SK-N-SH treated with all-trans-retinoic acid at 6 μM for 48 hours (cell line): ENCODE measurements around the gene DMP1.

Source experiments
- ARNTL ChIP-seq: fragments of 450-650 bp; formaldehyde crosslinking; IDR thresholded peaks from 2 replicates; pipeline ENCODE4 v1.5.0; 2020; ENCODE audit warnings: low read depth, mild to moderate bottlenecking, moderate library complexity, borderline replicate concordance
- GLIS3 ChIP-seq: fragments of 250-450 bp; sonication (Bioruptor Pico); IDR thresholded peaks from 2 replicates; pipeline ENCODE4 v1.5.0; 2020; ENCODE audit warnings: mild to moderate bottlenecking, moderate library complexity
- PPARA ChIP-seq: fragments of 250-450 bp; sonication (Bioruptor Pico); IDR thresholded peaks from 2 replicates; pipeline ENCODE4 v1.5.0; 2020; ENCODE audit warnings: mild to moderate bottlenecking, borderline replicate concordance
- SNAI2 ChIP-seq: fragments of 250-450 bp; sonication (Bioruptor Pico); IDR thresholded peaks from 2 replicates; pipeline ENCODE4 v1.5.0; 2020; ENCODE audit warnings: mild to moderate bottlenecking, moderate library complexity
- ZFP3 ChIP-seq: fragments of 250-450 bp; sonication (Bioruptor Pico); IDR thresholded peaks from 2 replicates; pipeline ENCODE4 v1.5.0; 2020; ENCODE audit warnings: mild to moderate bottlenecking, moderate library complexity
- ZFP30 ChIP-seq: fragments of 450-650 bp; formaldehyde crosslinking; IDR thresholded peaks from 2 replicates; pipeline ENCODE4 v1.5.0; 2022; ENCODE audit warnings: mild to moderate bottlenecking, moderate library complexity
- ZNF565 ChIP-seq: fragments of 450-650 bp; formaldehyde crosslinking; conservative IDR thresholded peaks from 2 replicates; pipeline ENCODE4 v1.5.0; 2020; ENCODE audit warnings: low read depth, mild to moderate bottlenecking, moderate library complexity
- ZNF8 ChIP-seq: fragments of 450-650 bp; formaldehyde crosslinking; IDR thresholded peaks from 2 replicates; pipeline ENCODE4 v1.5.0; 2020; ENCODE audit warnings: mild to moderate bottlenecking, moderate library complexity
- TF ChIP-seq, protein P1 (sequence below): fragments of 250-450 bp; sonication (Bioruptor Pico); IDR thresholded peaks from 2 replicates; pipeline ENCODE4 v1.8.0; 2021; ENCODE audit warnings: low read depth, mild to moderate bottlenecking, moderate library complexity, borderline replicate concordance
- TF ChIP-seq, protein P2 (sequence below): fragments of 250-450 bp; sonication (Bioruptor Pico); IDR thresholded peaks from 2 replicates; pipeline ENCODE4 v1.5.1; 2020; ENCODE audit warnings: low read depth, mild to moderate bottlenecking, moderate library complexity
- TF ChIP-seq, protein P3 (sequence below): fragments of 250-450 bp; sonication (Bioruptor Pico); IDR thresholded peaks from 2 replicates; pipeline ENCODE4 v1.8.0; 2020; ENCODE audit warnings: mild to moderate bottlenecking, moderate library complexity, borderline replicate concordance

DNA sequence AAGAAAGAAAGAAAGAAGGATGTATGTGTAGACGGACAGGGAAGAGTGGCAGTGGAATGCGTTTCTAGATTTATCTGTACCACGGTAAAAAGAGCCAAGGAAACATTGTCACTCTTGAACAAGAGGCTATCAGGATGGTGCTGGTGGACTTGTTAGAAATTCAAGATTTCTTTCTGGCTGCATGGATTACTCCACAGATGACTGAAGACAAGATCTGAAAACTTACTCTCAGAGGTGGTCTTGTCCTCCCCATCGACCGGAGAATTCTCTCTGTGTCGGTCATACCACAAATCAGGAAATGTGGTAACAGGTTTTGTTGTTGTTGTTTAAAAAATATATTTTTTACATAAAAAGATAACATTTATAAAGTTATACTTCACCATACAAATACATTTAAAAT, 30.0 kb upstream of the DMP1 start:
- TF ChIP-seq, protein P1, sequence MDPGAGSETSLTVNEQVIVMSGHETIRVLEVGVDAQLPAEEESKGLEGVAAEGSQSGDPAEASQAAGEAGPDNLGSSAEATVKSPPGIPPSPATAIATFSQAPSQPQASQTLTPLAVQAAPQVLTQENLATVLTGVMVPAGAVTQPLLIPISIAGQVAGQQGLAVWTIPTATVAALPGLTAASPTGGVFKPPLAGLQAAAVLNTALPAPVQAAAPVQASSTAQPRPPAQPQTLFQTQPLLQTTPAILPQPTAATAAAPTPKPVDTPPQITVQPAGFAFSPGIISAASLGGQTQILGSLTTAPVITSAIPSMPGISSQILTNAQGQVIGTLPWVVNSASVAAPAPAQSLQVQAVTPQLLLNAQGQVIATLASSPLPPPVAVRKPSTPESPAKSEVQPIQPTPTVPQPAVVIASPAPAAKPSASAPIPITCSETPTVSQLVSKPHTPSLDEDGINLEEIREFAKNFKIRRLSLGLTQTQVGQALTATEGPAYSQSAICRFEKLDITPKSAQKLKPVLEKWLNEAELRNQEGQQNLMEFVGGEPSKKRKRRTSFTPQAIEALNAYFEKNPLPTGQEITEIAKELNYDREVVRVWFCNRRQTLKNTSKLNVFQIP (CRISPR knock-in tag) = no peak
- TF ChIP-seq ZFP30 (CRISPR knock-in tag) (no peak), SNAI2 (no peak), ZFP3 (CRISPR knock-in tag) (no peak), ZNF565 (CRISPR knock-in tag) (no peak), ZNF8 (CRISPR knock-in tag) (no peak), ARNTL (CRISPR knock-in tag) (no peak), PPARA (no peak), GLIS3 (CRISPR knock-in tag) (no peak)
- TF ChIP-seq, protein P2, sequence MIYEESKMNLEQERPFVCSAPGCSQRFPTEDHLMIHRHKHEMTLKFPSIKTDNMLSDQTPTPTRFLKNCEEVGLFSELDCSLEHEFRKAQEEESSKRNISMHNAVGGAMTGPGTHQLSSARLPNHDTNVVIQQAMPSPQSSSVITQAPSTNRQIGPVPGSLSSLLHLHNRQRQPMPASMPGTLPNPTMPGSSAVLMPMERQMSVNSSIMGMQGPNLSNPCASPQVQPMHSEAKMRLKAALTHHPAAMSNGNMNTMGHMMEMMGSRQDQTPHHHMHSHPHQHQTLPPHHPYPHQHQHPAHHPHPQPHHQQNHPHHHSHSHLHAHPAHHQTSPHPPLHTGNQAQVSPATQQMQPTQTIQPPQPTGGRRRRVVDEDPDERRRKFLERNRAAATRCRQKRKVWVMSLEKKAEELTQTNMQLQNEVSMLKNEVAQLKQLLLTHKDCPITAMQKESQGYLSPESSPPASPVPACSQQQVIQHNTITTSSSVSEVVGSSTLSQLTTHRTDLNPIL (CRISPR knock-in tag) = no peak
- TF ChIP-seq, protein P3, sequence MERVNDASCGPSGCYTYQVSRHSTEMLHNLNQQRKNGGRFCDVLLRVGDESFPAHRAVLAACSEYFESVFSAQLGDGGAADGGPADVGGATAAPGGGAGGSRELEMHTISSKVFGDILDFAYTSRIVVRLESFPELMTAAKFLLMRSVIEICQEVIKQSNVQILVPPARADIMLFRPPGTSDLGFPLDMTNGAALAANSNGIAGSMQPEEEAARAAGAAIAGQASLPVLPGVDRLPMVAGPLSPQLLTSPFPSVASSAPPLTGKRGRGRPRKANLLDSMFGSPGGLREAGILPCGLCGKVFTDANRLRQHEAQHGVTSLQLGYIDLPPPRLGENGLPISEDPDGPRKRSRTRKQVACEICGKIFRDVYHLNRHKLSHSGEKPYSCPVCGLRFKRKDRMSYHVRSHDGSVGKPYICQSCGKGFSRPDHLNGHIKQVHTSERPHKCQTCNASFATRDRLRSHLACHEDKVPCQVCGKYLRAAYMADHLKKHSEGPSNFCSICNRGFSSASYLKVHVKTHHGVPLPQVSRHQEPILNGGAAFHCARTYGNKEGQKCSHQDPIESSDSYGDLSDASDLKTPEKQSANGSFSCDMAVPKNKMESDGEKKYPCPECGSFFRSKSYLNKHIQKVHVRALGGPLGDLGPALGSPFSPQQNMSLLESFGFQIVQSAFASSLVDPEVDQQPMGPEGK (CRISPR knock-in tag) = no peak
